HFFc6 (cell line): ENCODE measurements around the gene RPS6KA2. TPM values are rescaled to one million over a fixed set of nuclear protein-coding genes. Genes with fewer than 3 reads are reported as not detected.

Experiments used
- DNase-seq: peaks from one replicate; pipeline ENCODE4 v3.0.0-alpha.2; 2018
- H3K27ac Mint-ChIP-seq: 2 replicates; pipeline ENCODE4 v1.8.0; 2020; ENCODE audit warnings: mild to moderate bottlenecking, mixed read lengths
- H3K27me3 Mint-ChIP-seq: 2 replicates; pipeline ENCODE4 v1.8.0; 2021; ENCODE audit warnings: mild to moderate bottlenecking, moderate library complexity, mixed read lengths; ENCODE audit not compliant: insufficient read depth
- H3K36me3 Mint-ChIP-seq: 2 replicates; pipeline ENCODE4 v1.8.0; 2021; ENCODE audit warnings: low read depth, mixed read lengths
- H3K4me1 Mint-ChIP-seq: 2 replicates; pipeline ENCODE4 v1.8.0; 2020; ENCODE audit warnings: low read depth, mixed read lengths
- H3K4me3 Mint-ChIP-seq: 2 replicates; pipeline ENCODE4 v1.8.0; 2020; ENCODE audit warnings: mild to moderate bottlenecking, moderate library complexity, mixed read lengths
- H3K9me3 Mint-ChIP-seq: 2 replicates; pipeline ENCODE4 v1.8.0; 2020; ENCODE audit warnings: mild to moderate bottlenecking, mixed read lengths
- CTCF ChIP-seq: fragments of 200-600 bp; sonication (generic); IDR thresholded peaks from 2 replicates; pipeline ENCODE4 v1.5.0; 2021; ENCODE audit warnings: antibody characterized with exemption, mild to moderate bottlenecking
- total RNA-seq, 6 experiments: library from RNA; stranded (reverse); fragmentation: NEBNext Ultra II Directional; extraction: Animal tissue kit (Norgen Biotek cat#: 25700); gene quantifications; 2 replicates in 1 of 6; 3 replicates in 5 of 6; pipeline ENCODE4 v1.2.3, GENCODE V29; 2021

The RPS6KA2 gene
- total RNA-seq, 6 experiments from 2014 or later, result 10.1 to 13.9 (median 11.9) TPM

DNA sequence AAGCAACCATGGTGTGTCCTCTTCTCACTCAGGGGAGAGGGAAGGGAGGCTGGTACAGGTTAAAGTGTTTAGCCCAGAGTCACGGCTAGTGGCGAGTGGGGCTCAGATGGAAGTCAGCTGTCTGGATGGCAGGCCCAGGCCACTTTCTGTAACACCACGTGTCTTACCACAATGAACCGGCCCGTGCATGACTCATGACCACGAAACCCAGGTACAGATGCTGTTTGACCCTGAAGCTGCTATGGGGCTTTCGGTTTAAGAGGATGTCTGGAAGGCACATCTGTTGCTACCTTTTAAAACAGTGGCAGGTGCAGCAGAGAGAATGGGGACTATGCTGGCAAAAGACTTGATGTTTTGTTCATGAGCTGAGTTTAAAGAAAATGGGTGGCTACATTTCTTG, 207.8 kb downstream of the RPS6KA2 start:
- H3K4me3 Mint-ChIP-seq, result no peak overlapping the region
- DNase-seq, result no peak
- no peaks in the 10 kb centered on the region; the same call in 1 of the 2 replicates for H3K36me3 Mint-ChIP-seq

DNA sequence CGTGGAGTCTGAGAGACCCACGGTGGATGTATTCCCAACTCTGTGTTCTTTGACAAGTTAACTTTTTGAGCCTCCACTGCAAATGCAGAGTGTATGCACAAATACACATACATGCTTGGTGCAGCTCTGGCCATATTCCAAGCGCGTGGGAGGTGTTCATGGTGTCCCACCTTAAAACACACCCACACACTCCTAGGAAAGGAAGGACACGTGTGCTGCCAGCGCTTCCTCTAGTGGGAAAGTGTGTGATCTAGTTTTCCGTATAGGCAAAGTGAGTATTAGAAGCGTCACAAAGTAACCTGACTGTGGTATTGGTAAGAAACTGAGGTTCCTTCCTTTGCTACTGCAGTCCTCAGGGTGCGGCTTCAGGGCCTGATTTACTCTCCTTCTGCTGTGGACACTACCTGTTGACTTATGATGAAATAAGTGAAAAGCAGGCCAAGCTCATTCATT, 208.3 kb downstream of the RPS6KA2 start:
- Mint-ChIP-seq H3K27ac (no peak overlapping the region), H3K27me3 (no peaks in the 10 kb centered on the region), H3K4me1 (peaks cover 6% of the 10 kb centered on the region)

More for the DNA sequence above, 207.8 kb downstream of the RPS6KA2 start:
- TF ChIP-seq CTCF, result no peak
- Mint-ChIP-seq H3K4me1 (peaks cover 6% of the 10 kb centered on the region), H3K9me3 (peaks cover 5% of the 10 kb centered on the region; the same call in 1 of the 2 replicates), H3K27me3 (no peaks in the 10 kb centered on the region), H3K27ac (no peak overlapping the region)

DNA sequence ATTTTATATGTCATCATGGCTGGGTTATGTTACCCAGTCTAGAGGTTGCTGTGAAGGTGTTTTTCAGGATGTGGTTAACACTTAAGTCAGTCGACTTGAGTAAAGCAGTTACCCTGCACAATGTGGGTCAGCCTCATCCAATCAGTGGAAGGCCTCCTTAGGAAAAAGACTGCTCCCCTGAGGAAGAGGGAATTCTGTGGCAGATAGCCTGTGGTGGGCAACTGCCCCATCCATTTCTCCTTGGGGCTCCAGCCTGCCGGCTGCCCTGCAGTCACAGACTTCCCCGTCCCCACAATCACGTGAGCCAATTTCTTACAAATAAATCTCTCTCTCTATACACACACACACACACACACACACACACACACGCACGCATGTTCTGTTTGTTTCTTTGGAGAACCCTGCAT, 209.8 kb downstream of the RPS6KA2 start:
- Mint-ChIP-seq H3K27ac (no peak overlapping the region), H3K4me3 (no peak overlapping the region), H3K4me1 (peaks cover 6% of the 10 kb centered on the region; the same call in 1 of the 2 replicates), H3K36me3 (no peaks in the 10 kb centered on the region; the same call in 1 of the 2 replicates), H3K27me3 (no peaks in the 10 kb centered on the region), H3K9me3 (peaks cover 5% of the 10 kb centered on the region; the same call in 1 of the 2 replicates)
- TF ChIP-seq CTCF, result no peak
- no peak for DNase-seq

More for the DNA sequence above, 208.3 kb downstream of the RPS6KA2 start:
- no peak for TF ChIP-seq CTCF
- no peak for DNase-seq
- Mint-ChIP-seq H3K9me3 (peaks cover 5% of the 10 kb centered on the region; the same call in 1 of the 2 replicates), H3K36me3 (no peaks in the 10 kb centered on the region; the same call in 1 of the 2 replicates), H3K4me3 (no peak overlapping the region)

GRCh38 chr6:166415833-166416347, 211.2 kb downstream of the RPS6KA2 start:
- peaks cover 6% of the 10 kb centered on the region; the same call in 1 of the 2 replicates for H3K4me1 Mint-ChIP-seq
- DNase-seq, result no peak
- no peaks in the 10 kb centered on the region; the same call in 1 of the 2 replicates for H3K36me3 Mint-ChIP-seq
- H3K9me3 Mint-ChIP-seq, result peaks cover 5% of the 10 kb centered on the region; the same call in 1 of the 2 replicates
- no peak overlapping the region for H3K4me3 Mint-ChIP-seq
- no peaks in the 10 kb centered on the region for H3K27me3 Mint-ChIP-seq
- no peak overlapping the region for H3K27ac Mint-ChIP-seq
- no peak for TF ChIP-seq CTCF

DNA sequence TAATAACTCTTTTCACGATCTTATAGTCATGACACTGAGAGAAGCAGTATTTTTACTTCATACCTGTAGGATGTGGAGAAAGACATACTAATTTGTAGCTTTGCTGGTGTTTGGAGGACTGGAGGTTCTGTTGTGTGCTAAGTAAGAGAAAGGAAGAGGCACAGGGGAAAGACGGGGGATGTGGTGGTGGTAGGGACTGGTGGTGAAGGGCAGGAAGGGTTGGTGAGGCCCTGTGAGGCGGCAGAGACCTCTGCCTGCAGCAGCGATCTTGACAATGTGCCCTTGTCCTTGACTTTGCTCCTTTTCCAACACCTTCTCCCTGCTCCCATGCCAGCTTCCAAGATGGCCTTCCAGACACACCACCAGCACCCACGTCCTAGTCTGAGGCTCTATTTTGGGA, 211.7 kb downstream of the RPS6KA2 start:
- Mint-ChIP-seq H3K9me3 (peaks cover 5% of the 10 kb centered on the region; the same call in 1 of the 2 replicates), H3K4me1 (peaks cover 3% of the 10 kb centered on the region; the same call in 1 of the 2 replicates), H3K36me3 (no peaks in the 10 kb centered on the region; the same call in 1 of the 2 replicates), H3K27ac (no peak overlapping the region), H3K4me3 (no peak overlapping the region), H3K27me3 (no peaks in the 10 kb centered on the region)
- TF ChIP-seq CTCF, result no peak
- no peak for DNase-seq
